GM21515 (cell line): ENCODE measurements around the gene RAB27A.
A peak's percentile ranks its signal among the peaks of the same experiment; 100 is the strongest.

ENCODE experiments used
- ATAC-seq: cut with Tn5 transposase; IDR thresholded peaks from one replicate; pipeline ENCODE4 v1.9.1; 2021; ENCODE audit not compliant: unreplicated experiment

RAB27A gene

DNA sequence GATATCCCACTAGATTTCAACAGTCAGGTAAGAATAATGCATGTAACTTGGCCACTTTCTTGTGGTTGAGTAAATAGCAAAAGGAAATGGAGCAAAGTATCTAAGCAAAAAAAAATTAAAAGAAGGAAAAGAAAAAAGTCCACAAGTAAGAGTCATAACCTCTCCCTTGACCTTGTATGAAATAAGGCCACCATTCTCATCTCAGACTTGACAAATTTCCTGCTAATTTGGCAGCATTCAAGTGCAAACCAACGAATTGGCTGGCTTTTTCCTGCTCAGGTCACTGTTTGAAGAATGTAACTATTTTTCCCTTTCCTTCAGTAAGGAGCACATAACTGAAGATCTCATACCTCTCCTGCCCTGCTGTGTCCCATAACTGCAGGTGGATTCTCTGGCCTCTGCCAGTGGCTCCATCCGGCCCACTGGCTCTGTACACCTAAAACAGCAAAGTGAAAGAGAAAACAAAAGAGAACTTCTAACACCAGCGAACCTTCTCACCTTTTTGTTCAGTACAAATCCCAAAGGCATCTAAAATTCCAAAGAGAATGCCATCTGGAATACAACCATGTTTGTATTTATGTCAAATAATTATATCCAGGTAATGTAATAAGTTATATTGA lies 59.5 kb downstream of the RAB27A start:
- no peak for ATAC-seq

DNA sequence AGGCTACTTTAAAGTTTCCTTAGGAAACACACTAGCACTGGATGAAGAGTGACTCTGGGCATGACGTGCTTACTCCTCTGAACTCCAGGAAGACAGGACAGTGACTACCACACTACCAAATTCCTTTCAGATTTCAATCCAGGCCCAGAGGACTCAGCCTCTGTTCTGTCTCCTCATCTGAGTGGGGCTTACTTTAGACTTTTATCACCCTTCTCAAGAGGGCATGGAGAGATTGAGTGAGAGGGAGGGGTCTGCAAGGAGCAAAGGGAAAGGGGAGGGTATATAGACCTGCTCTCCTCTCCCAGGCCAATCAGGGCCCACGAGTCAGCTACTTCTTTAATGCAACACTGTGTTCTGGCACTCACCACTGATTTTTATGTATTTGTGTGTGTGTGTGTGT lies 63.5 kb downstream of the RAB27A start:
- ATAC-seq = no peak

GRCh38 chr15:55224892-55225291 lies 64.7 kb downstream of the RAB27A start:
- no peak for ATAC-seq

GRCh38 chr15:55222588-55222987 lies 67.0 kb downstream of the RAB27A start:
- ATAC-seq = peak; percentile 74

GRCh38 chr15:55221090-55222011 lies 68.3 kb downstream of the RAB27A start:
- no peak for ATAC-seq

DNA sequence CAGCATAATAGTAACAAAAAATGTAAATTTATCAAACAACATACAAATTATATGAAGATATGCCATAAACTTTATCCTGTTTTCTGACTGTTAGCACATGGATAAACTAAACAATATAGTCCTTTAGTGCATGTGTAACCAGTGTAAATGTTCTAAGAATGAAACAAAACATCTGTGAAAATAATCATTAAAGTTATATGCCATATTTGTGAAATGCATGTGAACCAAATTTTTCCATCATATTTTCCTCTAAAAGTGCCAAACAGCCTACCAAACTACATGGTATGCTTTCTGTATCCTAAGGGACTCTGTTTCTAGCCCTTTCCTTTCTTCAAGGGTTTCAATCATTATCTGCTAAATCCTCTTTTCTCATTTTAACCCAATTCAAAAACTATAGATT lies 69.0 kb downstream of the RAB27A start:
- ATAC-seq = no peak

GRCh38 chr15:55218056-55218455 lies 71.6 kb downstream of the RAB27A start:
- no peak for ATAC-seq

DNA sequence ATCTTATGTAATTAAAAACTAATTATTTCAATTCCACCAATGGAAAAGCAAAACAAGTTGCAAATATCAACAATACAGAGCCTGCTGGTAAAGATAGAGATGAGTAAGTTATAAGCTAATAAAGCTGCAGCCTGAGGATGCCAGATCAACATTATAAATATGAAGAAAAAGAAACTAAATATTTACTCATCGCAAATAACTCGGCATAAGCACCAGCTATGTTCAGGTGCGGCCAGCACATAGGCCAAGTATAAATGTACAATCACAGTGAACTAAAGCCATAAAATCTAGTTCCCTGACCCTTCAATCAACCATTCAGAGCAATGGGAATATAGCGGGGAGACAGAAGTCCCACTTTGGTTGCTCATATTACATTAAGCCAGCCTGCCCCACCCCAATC lies 85.1 kb downstream of the RAB27A start:
- ATAC-seq = no peak

- ATAC-seq = no peak
Observed at GRCh38 chr15:55202206-55202605, 87.4 kb downstream of the RAB27A start.

GRCh38 chr15:55198706-55199105 lies 90.9 kb downstream of the RAB27A start:
- ATAC-seq = no peak

DNA sequence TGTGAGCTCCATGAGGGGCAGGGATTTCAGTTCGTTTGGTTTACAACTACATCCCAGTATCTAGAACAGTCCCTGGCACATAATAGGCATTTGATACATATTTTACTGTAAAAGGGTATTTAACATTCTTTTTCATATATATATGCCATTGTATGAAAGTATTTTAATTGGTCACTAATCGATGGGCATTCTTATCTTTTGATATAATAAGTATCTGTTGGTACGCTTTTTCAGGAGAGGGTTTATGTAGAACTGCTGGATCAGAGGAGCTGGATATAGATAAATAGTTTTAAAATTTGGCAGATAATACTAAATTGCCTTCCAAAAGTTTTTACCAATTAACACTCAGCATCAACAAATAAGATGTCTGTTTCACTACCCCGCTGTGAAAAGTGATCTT lies 91.9 kb downstream of the RAB27A start:
- ATAC-seq = no peak

GRCh38 chr15:55197362-55197705 lies 92.3 kb downstream of the RAB27A start:
- ATAC-seq = peak; percentile 23

GRCh38 chr15:55196458-55197361 lies 92.9 kb downstream of the RAB27A start, which contains the start of gene RSL24D1:
Gene RSL24D1 (minus strand): TSS chr15:55196941. CDS start chr15:55196890, 51 bp downstream.
- ATAC-seq = peak; percentile 92

DNA sequence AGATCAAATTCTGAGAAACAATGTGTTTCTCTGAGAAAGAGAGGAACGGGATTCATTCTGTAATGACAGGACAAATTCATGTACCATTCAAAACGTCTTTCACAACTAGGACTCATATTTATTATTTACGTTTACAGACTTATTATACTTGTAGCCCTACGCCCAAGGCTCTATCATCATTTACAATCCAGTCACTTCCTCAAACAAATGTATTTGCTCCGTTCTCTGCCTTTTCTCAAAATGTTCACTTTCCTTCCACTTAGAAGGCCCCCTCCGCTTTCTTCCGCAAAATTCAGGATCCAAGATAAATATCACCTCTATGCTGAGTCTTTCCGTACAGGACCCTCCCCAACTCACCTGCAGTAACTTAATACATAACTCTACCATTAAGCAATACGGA lies 93.6 kb downstream of the RAB27A start:
- ATAC-seq = no peak

DNA sequence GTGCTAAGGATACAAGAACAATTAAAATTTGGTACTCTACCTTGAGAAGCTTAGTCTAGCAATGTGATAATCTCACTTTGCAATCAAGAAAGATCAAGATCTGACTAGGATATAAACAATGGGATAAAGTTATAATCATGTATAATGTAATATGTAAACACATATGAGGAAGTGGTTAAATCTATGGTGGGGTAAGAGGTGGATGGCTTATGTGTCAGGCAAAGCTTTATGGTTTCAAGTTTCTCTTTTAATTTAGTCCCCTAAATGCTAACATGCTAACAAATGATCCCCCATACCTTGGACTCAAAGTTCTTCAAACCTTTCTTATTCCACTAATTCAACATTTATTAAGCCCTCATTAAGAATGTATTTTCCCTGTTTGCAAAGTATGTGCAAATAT lies 95.4 kb downstream of the RAB27A start:
- ATAC-seq = no peak

DNA sequence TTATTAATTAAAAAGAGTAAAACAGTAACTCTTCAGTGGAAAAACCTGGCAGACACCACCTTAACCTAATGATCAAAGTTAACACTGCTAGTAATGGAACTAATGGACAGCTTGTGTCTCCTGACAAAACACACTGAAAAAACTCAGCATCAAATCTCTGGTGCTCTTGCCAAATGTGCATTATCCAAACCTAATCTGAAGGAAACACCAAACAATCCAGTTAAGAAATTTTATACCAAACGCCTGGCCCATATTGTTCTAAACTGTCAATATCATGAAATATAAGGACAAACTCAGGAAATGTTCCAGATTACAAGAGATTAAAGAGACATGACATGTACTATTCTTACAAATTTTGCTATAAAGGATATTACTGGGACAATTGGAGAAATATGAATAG lies 103.3 kb downstream of the RAB27A start:
- ATAC-seq = no peak

- no peak for ATAC-seq
Observed at GRCh38 chr15:55183679-55184078, 105.9 kb downstream of the RAB27A start.

GRCh38 chr15:55179141-55179540 lies 110.5 kb downstream of the RAB27A start:
- no peak for ATAC-seq

- no peak for ATAC-seq
Observed at GRCh38 chr15:55170361-55170760, 119.3 kb downstream of the RAB27A start.

GRCh38 chr15:55168350-55168974 lies 121.2 kb downstream of the RAB27A start:
- peak; percentile 85 for ATAC-seq

GRCh38 chr15:55164284-55164683 lies 125.3 kb downstream of the RAB27A start:
- ATAC-seq = no peak
